NCI-H128 (cell line): Measurements from ENCODE around the gene LINC01488.

Experiments
- DNase-seq: peaks from one replicate; lab custom pipeline; 2025; ENCODE audit not compliant: unreplicated experiment; lab: John Stamatoyannopoulos, UW

LINC01488 gene

GRCh38 chr11:69476509-69476961 lies 4.9 kb upstream of the LINC01488 start:
- no peak for DNase-seq

DNA sequence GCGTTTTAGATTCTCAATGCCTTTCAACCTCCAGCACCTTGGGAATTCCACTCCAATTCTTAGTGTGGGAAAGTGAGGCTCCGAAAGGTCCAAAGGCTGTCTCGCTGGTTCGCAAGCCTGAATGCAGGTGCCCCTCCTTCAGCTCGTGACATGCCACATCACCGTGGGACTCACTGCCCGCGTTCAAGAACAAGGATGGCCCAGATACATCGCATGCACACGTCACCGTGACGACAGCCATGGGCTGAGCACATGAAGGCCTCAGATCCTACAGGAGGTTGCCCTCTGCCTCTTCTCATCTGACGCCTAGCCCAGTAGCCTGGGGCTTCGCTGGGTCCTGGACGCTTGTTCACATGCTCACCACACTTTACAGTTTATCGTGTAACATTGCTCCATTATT lies 4.4 kb upstream of the LINC01488 start:
- no peak for DNase-seq

- no peak for DNase-seq
Observed at GRCh38 chr11:69479591-69480271, 1.7 kb upstream of the LINC01488 start.

DNA sequence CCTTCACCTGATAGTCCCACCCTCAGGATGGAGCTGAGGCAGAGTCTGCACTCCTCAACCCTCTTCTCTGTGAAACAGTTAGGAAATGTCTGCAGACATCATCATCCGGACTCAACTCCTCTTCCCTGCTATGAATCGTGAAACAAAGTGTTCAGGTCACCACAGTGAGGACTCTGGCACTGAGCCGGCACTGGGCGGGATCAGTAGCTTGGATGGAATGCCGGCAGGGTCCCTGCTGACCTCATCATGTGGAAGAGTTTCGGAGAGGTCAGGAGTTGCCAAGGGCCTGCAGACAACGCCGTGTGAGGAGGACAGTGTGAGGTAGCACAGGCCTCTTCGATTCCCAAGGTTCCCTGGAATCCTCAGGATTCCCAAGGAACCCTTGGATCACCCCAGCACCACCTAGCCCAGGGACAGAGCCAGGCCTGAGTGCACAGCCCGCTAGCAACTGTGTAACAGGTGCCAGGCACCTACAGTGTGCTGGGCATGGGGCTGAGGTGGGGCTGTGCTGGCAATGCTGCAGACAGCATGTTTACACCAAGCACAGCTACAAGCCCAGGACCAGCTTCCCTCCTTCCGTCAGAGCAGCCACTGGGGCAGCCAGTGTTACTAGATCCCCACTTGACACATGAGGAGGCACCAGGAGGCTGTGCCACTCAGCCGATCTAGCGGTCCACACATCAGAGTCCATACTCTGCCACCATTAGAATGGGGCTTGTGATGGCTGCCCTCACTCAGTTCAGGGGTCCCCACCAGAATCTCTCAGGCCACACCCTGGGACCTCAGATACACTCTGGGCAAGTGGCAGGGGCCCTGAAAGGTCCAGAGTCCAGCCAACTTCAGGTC lies 693 bp upstream of the LINC01488 start:
- DNase-seq: no peak

GRCh38 chr11:69482322-69482721 lies 859 bp downstream of the LINC01488 start:
- no peak for DNase-seq

DNA sequence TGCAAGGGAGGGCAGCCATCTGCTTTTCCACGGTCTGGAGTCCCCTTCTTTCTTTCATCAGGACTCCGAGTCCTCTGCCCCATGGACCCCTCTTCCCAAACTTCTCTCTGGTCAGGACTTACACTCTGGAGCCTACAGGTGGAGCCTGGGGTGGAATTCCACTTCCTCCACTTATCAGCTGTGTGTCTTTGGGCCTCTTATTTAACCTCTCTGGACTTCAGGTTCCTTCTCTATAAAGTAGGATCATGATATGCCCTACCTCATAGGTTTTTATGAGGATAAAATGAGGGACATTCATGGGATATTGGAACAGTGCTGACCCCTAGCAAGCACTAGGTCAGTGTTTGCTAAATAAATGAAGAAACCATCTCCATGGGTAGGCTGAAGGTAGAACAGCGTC lies 1.7 kb downstream of the LINC01488 start:
- no peak for DNase-seq

- DNase-seq: no peak
Observed at GRCh38 chr11:69483691-69484426, 2.4 kb downstream of the LINC01488 start.

GRCh38 chr11:69484427-69485259 lies 3.2 kb downstream of the LINC01488 start:
- no peak for DNase-seq

DNA sequence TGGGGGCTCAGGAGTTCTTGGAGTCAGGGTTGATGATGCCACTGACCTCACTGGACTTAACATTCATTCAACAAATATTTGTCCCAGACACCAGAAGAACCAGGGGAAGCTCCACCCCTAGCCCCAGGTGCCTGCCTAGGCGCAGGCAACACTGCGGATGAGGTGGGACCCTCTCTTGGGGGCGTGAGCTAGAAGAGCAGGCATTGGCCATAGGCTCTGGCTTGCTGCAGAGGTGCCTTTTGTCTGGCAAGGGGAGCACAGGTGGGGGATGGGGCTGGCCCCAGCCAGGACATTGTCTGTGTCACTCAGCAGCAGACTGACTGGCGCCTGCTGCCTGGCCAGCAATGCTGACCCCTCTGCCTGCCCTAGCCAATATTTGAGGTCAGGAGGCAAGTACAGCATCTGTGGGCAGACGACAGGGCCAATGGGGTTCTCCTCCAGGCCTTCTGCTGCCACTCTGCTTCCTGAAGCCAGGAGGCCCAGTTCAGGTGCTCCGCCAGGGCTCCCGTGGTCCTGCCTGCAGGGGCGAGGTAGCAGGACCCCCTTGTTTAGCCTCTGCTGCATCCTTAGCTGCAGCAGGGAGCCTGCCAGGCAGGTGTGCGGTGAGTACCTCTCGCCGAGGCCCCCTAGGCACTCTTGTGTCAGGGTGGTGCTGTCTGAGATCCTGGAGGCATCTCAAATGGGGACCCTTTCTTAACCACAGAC lies 4.0 kb downstream of the LINC01488 start:
- DNase-seq: no peak

GRCh38 chr11:69486056-69486772 lies 4.8 kb downstream of the LINC01488 start:
- DNase-seq: no peak

GRCh38 chr11:69486773-69487291 lies 5.4 kb downstream of the LINC01488 start:
- DNase-seq: no peak

GRCh38 chr11:69487391-69487790 lies 5.9 kb downstream of the LINC01488 start:
- DNase-seq: no peak

DNA sequence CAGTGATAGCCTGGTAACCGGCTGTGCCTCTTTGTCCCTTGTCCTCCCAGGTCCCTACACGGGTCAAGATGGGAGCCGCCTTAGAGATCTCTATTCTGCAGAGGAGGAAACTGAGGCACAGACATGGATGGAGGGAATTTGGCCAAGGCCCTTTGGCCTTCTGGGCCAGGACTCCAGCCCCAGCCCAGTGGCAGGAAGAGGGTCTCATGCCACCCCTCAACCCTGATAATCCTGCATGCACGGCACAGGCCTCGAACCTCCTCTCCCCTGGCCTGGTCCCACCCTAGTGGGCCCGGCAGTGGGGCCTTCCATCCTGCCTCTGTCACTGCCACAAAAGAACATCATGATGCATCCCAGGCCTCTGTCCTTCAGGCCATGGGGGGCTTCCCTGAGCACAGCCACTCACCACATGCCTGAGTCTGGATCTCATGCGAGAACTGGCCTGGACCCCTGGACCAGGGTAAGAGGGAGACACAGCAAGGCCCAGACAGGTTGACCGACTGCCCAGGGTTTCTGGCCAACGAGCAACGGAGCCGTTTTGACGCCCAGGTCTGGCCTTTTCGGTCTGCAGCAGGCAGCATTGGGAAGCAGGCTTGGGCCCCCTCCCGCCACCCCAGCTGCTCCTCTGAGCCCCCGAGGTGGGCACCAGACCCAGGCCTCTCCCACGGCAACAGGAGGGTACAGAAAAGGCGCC lies 6.5 kb downstream of the LINC01488 start:
- DNase-seq: no peak

- no peak for DNase-seq
Observed at GRCh38 chr11:69488543-69488940, 7.1 kb downstream of the LINC01488 start.

GRCh38 chr11:69489031-69489745 lies 7.7 kb downstream of the LINC01488 start:
- no peak for DNase-seq

DNA sequence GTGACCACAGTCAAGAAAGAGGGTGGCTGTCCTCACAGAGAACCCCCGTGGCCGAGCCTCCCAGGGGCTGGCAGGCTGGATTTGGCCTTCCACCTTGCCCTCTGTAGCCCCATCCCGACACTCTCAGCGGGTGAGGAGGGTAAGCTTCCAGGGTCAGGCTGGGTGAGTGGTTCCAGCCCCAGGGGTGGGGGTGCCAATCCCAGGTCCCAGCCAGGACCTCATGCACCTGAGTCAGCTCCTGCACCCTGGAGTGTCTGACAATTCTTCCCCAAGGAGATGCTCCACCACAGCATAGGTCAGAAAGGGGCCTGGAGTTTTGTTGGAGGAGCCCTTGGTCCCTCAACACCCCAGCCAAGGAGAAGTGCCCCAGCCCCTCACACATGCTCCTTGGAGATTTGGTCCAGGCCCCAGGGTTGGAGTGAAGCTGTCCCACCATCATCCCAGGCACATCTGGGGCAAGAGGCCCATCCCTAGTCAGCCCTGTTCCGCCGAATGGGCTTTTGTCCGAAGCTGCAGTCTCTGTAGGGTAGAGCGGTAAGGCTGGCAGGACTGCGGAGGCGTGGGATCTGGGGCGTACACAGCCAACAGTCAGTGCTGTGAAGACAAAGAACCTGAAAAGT lies 8.4 kb downstream of the LINC01488 start:
- DNase-seq: no peak

- no peak for DNase-seq
Observed at GRCh38 chr11:69490516-69490915, 9.1 kb downstream of the LINC01488 start.
